ENCODE data around the gene KAZALD1. TPM values are rescaled to one million over a fixed set of nuclear protein-coding genes. Genes with fewer than 3 reads are reported as not detected.

KAZALD1 gene
- total and polyA plus RNA-seq, 10 of the 15 experiments (the other 5 are each of a cell fraction or from before 2014, with no cell fraction given): 0.10 to 4.3 (median 1.9) TPM

DNA sequence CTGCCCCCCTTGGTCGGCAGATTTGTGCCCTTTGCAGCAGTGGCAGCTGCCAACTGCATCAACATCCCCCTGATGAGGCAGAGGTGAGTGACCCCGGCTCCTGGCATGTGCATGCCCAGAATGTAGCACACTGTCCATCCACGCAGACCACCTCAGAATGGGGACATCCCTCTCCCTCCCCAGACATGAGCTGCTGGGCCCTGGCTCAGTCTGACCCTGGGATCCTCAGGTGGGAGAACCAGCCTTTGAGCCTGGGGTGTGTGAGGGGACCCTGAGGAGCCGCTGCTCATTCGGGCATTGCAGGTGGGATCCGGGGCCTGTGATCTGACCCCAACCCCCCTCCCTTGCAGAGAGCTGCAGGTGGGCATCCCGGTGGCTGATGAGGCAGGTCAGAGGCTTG, 25.1 kb upstream of the KAZALD1 start:
- no peak for DNase-seq (ENCODE audit: low read depth, low spot score)
- ATAC-seq: no peak
- FAIRE-seq: no peak
- ChIA-PET RAD21 (ENCODE audit: unreplicated experiment) (no interaction called here), CTCF (interaction anchor here (1.7 kb wide), 1 partner anchor 20 kb away, joined by 3 read pairs; no protein-coding TSS in a partner anchor), SMC1A (ENCODE audit: uncharacterized antibody, unreplicated experiment) (no interaction called here), POLR2A (interaction anchor here (0.5 kb wide), 1 partner anchor 24 kb away, joined by 3 read pairs; no protein-coding TSS in a partner anchor)
- Histone ChIP-seq H3K4me1 (ENCODE audit: control insufficient read depth, insufficient read depth, low read length) (peaks cover 12% of the 10 kb centered on the region), H4K20me1 (ENCODE audit: control insufficient read depth, insufficient read depth) (no peaks in the 10 kb centered on the region), H2AFZ (ENCODE audit: control insufficient read depth, low read depth, low read length) (no peak overlapping the region), H3K9ac (ENCODE audit: control insufficient read depth, insufficient read depth, low read length) (no peak overlapping the region), H3K79me2 (ENCODE audit: control insufficient read depth, insufficient read depth, low read length) (no peaks in the 10 kb centered on the region), H3K36me3 (ENCODE audit: control insufficient read depth in 2 of 2, insufficient read depth in 2 of 2, low read length in 1 of 2) (no peaks in the 10 kb centered on the region), H3K9me3 (replicated peaks; ENCODE audit: control insufficient read depth, insufficient read depth, low read length) (no peaks in the 10 kb centered on the region), H3K4me2 (ENCODE audit: control insufficient read depth, insufficient read depth) (no peak overlapping the region), H3K4me3 (no peak overlapping the region), H3K27ac (ENCODE audit: control insufficient read depth, insufficient read depth) (no peak overlapping the region), H3K27me3 (replicated peaks in 1 of 2; ENCODE audit: control insufficient read depth in 2 of 2, insufficient read depth in 2 of 2, low read length in 1 of 2) (no peaks in the 10 kb centered on the region; a peak in 1 of 4 replicates)
- 41% methylated on average over 7 of the region's 7 CpGs for WGBS (ENCODE audit: insufficient coverage, insufficient replicate concordance, low lambda C conversion rate, missing lambda C conversion rate)
- BruUV-seq (replicated peaks): no TSS peak
- intact Hi-C loops (cut with micrococcal nuclease; ENCODE audit: unreplicated experiment): no loop called here
- in situ Hi-C loops (cut with MboI): loop anchor here (5.0 kb wide), 1 partner anchor 106 kb away; no protein-coding TSS in a partner anchor
- TF ChIP-seq, protein P1, sequence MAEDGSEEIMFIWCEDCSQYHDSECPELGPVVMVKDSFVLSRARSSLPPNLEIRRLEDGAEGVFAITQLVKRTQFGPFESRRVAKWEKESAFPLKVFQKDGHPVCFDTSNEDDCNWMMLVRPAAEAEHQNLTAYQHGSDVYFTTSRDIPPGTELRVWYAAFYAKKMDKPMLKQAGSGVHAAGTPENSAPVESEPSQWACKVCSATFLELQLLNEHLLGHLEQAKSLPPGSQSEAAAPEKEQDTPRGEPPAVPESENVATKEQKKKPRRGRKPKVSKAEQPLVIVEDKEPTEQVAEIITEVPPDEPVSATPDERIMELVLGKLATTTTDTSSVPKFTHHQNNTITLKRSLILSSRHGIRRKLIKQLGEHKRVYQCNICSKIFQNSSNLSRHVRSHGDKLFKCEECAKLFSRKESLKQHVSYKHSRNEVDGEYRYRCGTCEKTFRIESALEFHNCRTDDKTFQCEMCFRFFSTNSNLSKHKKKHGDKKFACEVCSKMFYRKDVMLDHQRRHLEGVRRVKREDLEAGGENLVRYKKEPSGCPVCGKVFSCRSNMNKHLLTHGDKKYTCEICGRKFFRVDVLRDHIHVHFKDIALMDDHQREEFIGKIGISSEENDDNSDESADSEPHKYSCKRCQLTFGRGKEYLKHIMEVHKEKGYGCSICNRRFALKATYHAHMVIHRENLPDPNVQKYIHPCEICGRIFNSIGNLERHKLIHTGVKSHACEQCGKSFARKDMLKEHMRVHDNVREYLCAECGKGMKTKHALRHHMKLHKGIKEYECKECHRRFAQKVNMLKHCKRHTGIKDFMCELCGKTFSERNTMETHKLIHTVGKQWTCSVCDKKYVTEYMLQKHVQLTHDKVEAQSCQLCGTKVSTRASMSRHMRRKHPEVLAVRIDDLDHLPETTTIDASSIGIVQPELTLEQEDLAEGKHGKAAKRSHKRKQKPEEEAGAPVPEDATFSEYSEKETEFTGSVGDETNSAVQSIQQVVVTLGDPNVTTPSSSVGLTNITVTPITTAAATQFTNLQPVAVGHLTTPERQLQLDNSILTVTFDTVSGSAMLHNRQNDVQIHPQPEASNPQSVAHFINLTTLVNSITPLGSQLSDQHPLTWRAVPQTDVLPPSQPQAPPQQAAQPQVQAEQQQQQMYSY (CRISPR knock-in tag; IDR thresholded peaks at IDR 0.05): no peak
- TF ChIP-seq NBN (IDR thresholded peaks at IDR 0.05): no peak
- no peak for TF ChIP-seq GATAD2B (conservative IDR thresholded peaks at IDR 0.05; ENCODE audit: low read depth)
- TF ChIP-seq LARP7 (IDR thresholded peaks at IDR 0.05): no peak
- TF ChIP-seq, protein P2, sequence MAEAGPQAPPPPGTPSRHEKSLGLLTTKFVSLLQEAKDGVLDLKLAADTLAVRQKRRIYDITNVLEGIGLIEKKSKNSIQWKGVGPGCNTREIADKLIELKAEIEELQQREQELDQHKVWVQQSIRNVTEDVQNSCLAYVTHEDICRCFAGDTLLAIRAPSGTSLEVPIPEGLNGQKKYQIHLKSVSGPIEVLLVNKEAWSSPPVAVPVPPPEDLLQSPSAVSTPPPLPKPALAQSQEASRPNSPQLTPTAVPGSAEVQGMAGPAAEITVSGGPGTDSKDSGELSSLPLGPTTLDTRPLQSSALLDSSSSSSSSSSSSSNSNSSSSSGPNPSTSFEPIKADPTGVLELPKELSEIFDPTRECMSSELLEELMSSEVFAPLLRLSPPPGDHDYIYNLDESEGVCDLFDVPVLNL (IDR thresholded peaks at IDR 0.05; ENCODE audit: low read depth, low read length): no peak
- TF ChIP-seq BMI1 (IDR thresholded peaks at IDR 0.05; ENCODE audit: borderline replicate concordance): no peak
- TF ChIP-seq EGR1 (IDR thresholded peaks at IDR 0.05; ENCODE audit: borderline replicate concordance in 1 of 2, low read depth in 2 of 2, low read length in 2 of 2): no peak
- no peak for TF ChIP-seq ZNF592 (IDR thresholded peaks at IDR 0.05)
- TF ChIP-seq HDAC6 (IDR thresholded peaks at IDR 0.05; ENCODE audit: unreplicated experiment): no peak
- TF ChIP-seq USF1 (IDR thresholded peaks at IDR 0.05; ENCODE audit: borderline replicate concordance, extremely low read length, insufficient read depth, low read depth, low read length): no peak
- no peak for TF ChIP-seq PML (IDR thresholded peaks at IDR 0.05; ENCODE audit: low read length)
- TF ChIP-seq FOXK2 (IDR thresholded peaks at IDR 0.05): no peak

Data from GM12878 (cell line).